Trophoblast cell (in vitro differentiated cells and primary cell): ENCODE data around the gene MAP1LC3A.
A peak's percentile ranks its signal among the peaks of the same experiment; 100 is the strongest.

ENCODE experiments used
- DNase-seq, 2 donors: peaks; one replicate each; pipeline ENCODE4 v3.0.0-alpha.2; 2016
- H2AFZ ChIP-seq: 2 replicates; pipeline ENCODE4 v1.6.1; 2013; ENCODE audit warnings: low read length, moderate library complexity, mild to moderate bottlenecking; ENCODE audit not compliant: insufficient read depth, poor library complexity
- H2AK5ac ChIP-seq: 2 replicates; pipeline ENCODE4 v1.6.1; 2013; ENCODE audit warnings: mild to moderate bottlenecking, low read length
- H2BK120ac ChIP-seq: 2 replicates; pipeline ENCODE4 v1.6.1; 2013; ENCODE audit warnings: low read length, mild to moderate bottlenecking, moderate library complexity; ENCODE audit not compliant: insufficient read depth, poor library complexity
- H2BK12ac ChIP-seq: 2 replicates; pipeline ENCODE4 v1.6.1; 2013; ENCODE audit warnings: mild to moderate bottlenecking, low read length, moderate library complexity
- H2BK5ac ChIP-seq: 2 replicates; pipeline ENCODE4 v1.6.1; 2013; ENCODE audit warnings: low read length, low read depth, moderate library complexity, mild to moderate bottlenecking; ENCODE audit not compliant: poor library complexity
- H3K14ac ChIP-seq: 2 replicates; pipeline ENCODE4 v1.6.1; 2013; ENCODE audit warnings: mild to moderate bottlenecking, low read length
- H3K18ac ChIP-seq: 2 replicates; pipeline ENCODE4 v1.6.1; 2013; ENCODE audit warnings: mild to moderate bottlenecking, low read length
- H3K23ac ChIP-seq: 2 replicates; pipeline ENCODE4 v1.6.1; 2013; ENCODE audit warnings: low read length
- H3K27ac ChIP-seq: 2 replicates; pipeline ENCODE4 v1.5.1; 2013; ENCODE audit warnings: low read depth, mild to moderate bottlenecking, inconsistent platforms, low read length, moderate library complexity
- H3K27me3 ChIP-seq: 2 replicates; pipeline ENCODE4 v1.6.1; 2013; ENCODE audit warnings: inconsistent platforms, mild to moderate bottlenecking, low read length, moderate library complexity; ENCODE audit not compliant: insufficient read depth
- H3K36me3 ChIP-seq, 2 experiments: 1 replicate in 1 of 2; 2 replicates in 1 of 2; pipeline ENCODE4 v1.6.1; 2013; ENCODE audit warnings: low read length in 2 of 2, mild to moderate bottlenecking in 2 of 2, moderate library complexity in 1 of 2; ENCODE audit not compliant: insufficient read depth in 2 of 2, control insufficient read depth in 1 of 2
- H3K4ac ChIP-seq: 2 replicates; pipeline ENCODE4 v1.6.1; 2013; ENCODE audit warnings: low read depth, mild to moderate bottlenecking, low read length, moderate library complexity
- H3K4me1 ChIP-seq, 2 experiments: 1 replicate in 1 of 2; 2 replicates in 1 of 2; pipeline ENCODE4 v1.6.1; 2013; ENCODE audit warnings: low read length in 2 of 2, mild to moderate bottlenecking in 2 of 2, moderate library complexity in 1 of 2; ENCODE audit not compliant: insufficient read depth in 2 of 2, control insufficient read depth in 1 of 2
- H3K4me2 ChIP-seq: 2 replicates; pipeline ENCODE4 v1.6.1; 2013; ENCODE audit warnings: inconsistent platforms, mild to moderate bottlenecking, low read length, moderate library complexity
- H3K4me3 ChIP-seq: 2 replicates; pipeline ENCODE4 v1.5.1; 2013; ENCODE audit warnings: mild to moderate bottlenecking, low read depth, low read length, inconsistent platforms
- H3K79me1 ChIP-seq: one replicate; pipeline ENCODE4 v1.6.1; 2013; ENCODE audit warnings: low read length
- H3K79me2 ChIP-seq: 2 replicates; pipeline ENCODE4 v1.6.1; 2013; ENCODE audit warnings: low read length, mild to moderate bottlenecking; ENCODE audit not compliant: control insufficient read depth, insufficient read depth, poor library complexity
- H3K9ac ChIP-seq: 2 replicates; pipeline ENCODE4 v1.6.1; 2013; ENCODE audit warnings: mild to moderate bottlenecking, low read length
- H3K9me3 ChIP-seq: 2 replicates; pipeline ENCODE4 v1.6.1; 2013; ENCODE audit warnings: low read depth, mild to moderate bottlenecking, control low read depth, inconsistent platforms, low read length; ENCODE audit not compliant: insufficient read depth
- H4K12ac ChIP-seq: 2 replicates; pipeline ENCODE4 v1.6.1; 2013; ENCODE audit warnings: low read depth, mild to moderate bottlenecking, low read length, moderate library complexity
- H4K8ac ChIP-seq: 2 replicates; pipeline ENCODE4 v1.6.1; 2013; ENCODE audit warnings: low read depth, mild to moderate bottlenecking, low read length, moderate library complexity
- H4K91ac ChIP-seq: one replicate; pipeline ENCODE4 v1.6.1; 2013; ENCODE audit warnings: low read depth, mild to moderate bottlenecking, low read length, moderate library complexity
- WGBS: extraction: QIAGEN DNeasy Blood & Tissue Kit; methylation state at CpG from one replicate; pipeline ENCODE4 v1.1.7; 2013; ENCODE audit warnings: missing lambda C conversion rate; ENCODE audit not compliant: insufficient read length, insufficient coverage; ENCODE audit errors: extremely low coverage; 5-methylcytosine and 5-hydroxymethylcytosine counted together

MAP1LC3A gene

GRCh38 chr20:34534391-34535165 lies 23.9 kb upstream of the MAP1LC3A start:
- no peak overlapping the region for H3K4ac ChIP-seq
- H3K36me3 ChIP-seq: peaks cover 71 to 74% of the 10 kb centered on the region in 2 experiments
- H3K27me3 ChIP-seq: no peaks in the 10 kb centered on the region
- H4K91ac ChIP-seq: no peak overlapping the region
- no peak overlapping the region for H2AK5ac ChIP-seq
- no peak overlapping the region for H4K12ac ChIP-seq
- WGBS: no CpG with 5 or more reads among the region's 15 CpGs
- no peaks in the 10 kb centered on the region for H3K79me1 ChIP-seq
- no peak overlapping the region for H3K4me2 ChIP-seq
- no peaks in the 10 kb centered on the region for H3K4me1 ChIP-seq
- no peak overlapping the region for H2BK5ac ChIP-seq
- no peak for DNase-seq
- H3K23ac ChIP-seq: no peak overlapping the region
- H2BK12ac ChIP-seq: no peak overlapping the region
- H3K14ac ChIP-seq: no peak overlapping the region
- H3K9ac ChIP-seq: no peak overlapping the region
- H2AFZ ChIP-seq: no peak overlapping the region
- H3K18ac ChIP-seq: no peak overlapping the region
- peaks cover 2% of the 10 kb centered on the region for H3K9me3 ChIP-seq
- no peak overlapping the region for H3K4me3 ChIP-seq
- no peak overlapping the region for H2BK120ac ChIP-seq
- no peak overlapping the region for H3K27ac ChIP-seq
- H3K79me2 ChIP-seq: no peaks in the 10 kb centered on the region
- no peak overlapping the region for H4K8ac ChIP-seq

- no peak overlapping the region for H3K4me3 ChIP-seq
- H2AFZ ChIP-seq: no peak overlapping the region
- H3K18ac ChIP-seq: no peak overlapping the region
- H3K27ac ChIP-seq: no peak overlapping the region
- H4K8ac ChIP-seq: no peak overlapping the region
- H3K79me2 ChIP-seq: no peaks in the 10 kb centered on the region
- H2BK12ac ChIP-seq: no peak overlapping the region
- H4K12ac ChIP-seq: no peak overlapping the region
- H3K36me3 ChIP-seq: peaks cover 71 to 73% of the 10 kb centered on the region in 2 experiments
- H4K91ac ChIP-seq: no peak overlapping the region
- no peak overlapping the region for H3K4me2 ChIP-seq
- H3K4me1 ChIP-seq: no peaks in the 10 kb centered on the region
- no peaks in the 10 kb centered on the region for H3K27me3 ChIP-seq
- H3K4ac ChIP-seq: no peak overlapping the region
- H3K9me3 ChIP-seq: peaks cover 1% of the 10 kb centered on the region
- WGBS: no CpG with 5 or more reads among the region's 15 CpGs
- no peak overlapping the region for H3K9ac ChIP-seq
- H2BK120ac ChIP-seq: no peak overlapping the region
- H2BK5ac ChIP-seq: no peak overlapping the region
- DNase-seq: no peak
- H3K14ac ChIP-seq: no peak overlapping the region
- no peaks in the 10 kb centered on the region for H3K79me1 ChIP-seq
- no peak overlapping the region for H2AK5ac ChIP-seq
- H3K23ac ChIP-seq: no peak overlapping the region
Observed at GRCh38 chr20:34535301-34535840, 23.1 kb upstream of the MAP1LC3A start.

- Histone ChIP-seq H4K91ac (no peak overlapping the region), H3K4ac (no peak overlapping the region), H3K79me1 (no peaks in the 10 kb centered on the region), H2BK5ac (no peak overlapping the region), H3K18ac (no peak overlapping the region), H3K9me3 (no peaks in the 10 kb centered on the region), H2AK5ac (no peak overlapping the region), H4K8ac (no peak overlapping the region), H3K9ac (no peak overlapping the region), H3K79me2 (no peaks in the 10 kb centered on the region), H3K4me1 (no peaks in the 10 kb centered on the region), H3K36me3 (peaks cover 71 to 73% of the 10 kb centered on the region in 2 experiments), H2AFZ (no peak overlapping the region), H2BK12ac (no peak overlapping the region), H3K4me3 (no peak overlapping the region), H3K23ac (no peak overlapping the region), H4K12ac (no peak overlapping the region), H3K14ac (no peak overlapping the region), H3K27me3 (no peaks in the 10 kb centered on the region), H3K27ac (no peak overlapping the region), H3K4me2 (no peak overlapping the region), H2BK120ac (no peak overlapping the region)
- DNase-seq: no peak
- WGBS: no CpG with 5 or more reads among the region's 2 CpGs
Observed at GRCh38 chr20:34535857-34536256, 22.7 kb upstream of the MAP1LC3A start.

- H3K79me2 ChIP-seq: no peaks in the 10 kb centered on the region
- peak in 1 of 2 donors; percentile 49 for DNase-seq
- peaks cover 76 to 77% of the 10 kb centered on the region in 2 experiments for H3K36me3 ChIP-seq
- no peaks in the 10 kb centered on the region for H3K9me3 ChIP-seq
- no peak overlapping the region for H4K91ac ChIP-seq
- H2BK12ac ChIP-seq: no peak overlapping the region
- H4K8ac ChIP-seq: no peak overlapping the region
- H3K4me3 ChIP-seq: no peak overlapping the region
- no peak overlapping the region for H2AK5ac ChIP-seq
- WGBS: no CpG with 5 or more reads among the region's 10 CpGs
- H3K27me3 ChIP-seq: no peaks in the 10 kb centered on the region
- no peak overlapping the region for H3K14ac ChIP-seq
- no peak overlapping the region for H2AFZ ChIP-seq
- H3K4me2 ChIP-seq: no peak overlapping the region
- H3K79me1 ChIP-seq: no peaks in the 10 kb centered on the region
- no peak overlapping the region for H3K9ac ChIP-seq
- no peak overlapping the region for H2BK120ac ChIP-seq
- no peak overlapping the region for H3K4ac ChIP-seq
- H3K27ac ChIP-seq: no peak overlapping the region
- no peak overlapping the region for H4K12ac ChIP-seq
- no peaks in the 10 kb centered on the region for H3K4me1 ChIP-seq
- H3K18ac ChIP-seq: no peak overlapping the region
- H2BK5ac ChIP-seq: no peak overlapping the region
- no peak overlapping the region for H3K23ac ChIP-seq
Observed at GRCh38 chr20:34536798-34537394, 21.6 kb upstream of the MAP1LC3A start.
